ENCODE data around the gene ZCCHC8.

DNA sequence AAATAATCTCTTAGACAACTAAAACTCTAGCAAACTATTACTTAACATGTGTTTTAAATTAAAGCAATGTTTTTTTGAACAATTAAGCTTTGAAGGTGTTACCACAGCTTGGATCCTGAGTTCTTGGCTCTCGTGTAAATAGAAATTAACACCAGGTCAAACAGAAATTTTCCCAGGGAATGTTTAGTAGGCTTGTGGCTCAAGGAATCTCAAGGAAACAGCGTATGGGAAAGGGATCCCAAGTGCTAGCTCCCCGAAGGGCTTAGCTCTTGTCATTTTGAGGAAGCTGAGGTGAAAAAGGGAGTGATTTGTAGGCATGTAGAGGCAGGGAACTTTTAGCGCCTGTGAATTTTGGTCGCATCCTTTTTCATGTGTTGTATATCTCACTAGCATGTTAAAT is 37.8 kb upstream of the ZCCHC8 start:
- TF ChIP-seq, protein P1, sequence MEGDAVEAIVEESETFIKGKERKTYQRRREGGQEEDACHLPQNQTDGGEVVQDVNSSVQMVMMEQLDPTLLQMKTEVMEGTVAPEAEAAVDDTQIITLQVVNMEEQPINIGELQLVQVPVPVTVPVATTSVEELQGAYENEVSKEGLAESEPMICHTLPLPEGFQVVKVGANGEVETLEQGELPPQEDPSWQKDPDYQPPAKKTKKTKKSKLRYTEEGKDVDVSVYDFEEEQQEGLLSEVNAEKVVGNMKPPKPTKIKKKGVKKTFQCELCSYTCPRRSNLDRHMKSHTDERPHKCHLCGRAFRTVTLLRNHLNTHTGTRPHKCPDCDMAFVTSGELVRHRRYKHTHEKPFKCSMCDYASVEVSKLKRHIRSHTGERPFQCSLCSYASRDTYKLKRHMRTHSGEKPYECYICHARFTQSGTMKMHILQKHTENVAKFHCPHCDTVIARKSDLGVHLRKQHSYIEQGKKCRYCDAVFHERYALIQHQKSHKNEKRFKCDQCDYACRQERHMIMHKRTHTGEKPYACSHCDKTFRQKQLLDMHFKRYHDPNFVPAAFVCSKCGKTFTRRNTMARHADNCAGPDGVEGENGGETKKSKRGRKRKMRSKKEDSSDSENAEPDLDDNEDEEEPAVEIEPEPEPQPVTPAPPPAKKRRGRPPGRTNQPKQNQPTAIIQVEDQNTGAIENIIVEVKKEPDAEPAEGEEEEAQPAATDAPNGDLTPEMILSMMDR (IDR thresholded peaks at IDR 0.05; ENCODE audit: low read depth, low read length) = no peak
- TF ChIP-seq EZH2phosphoT487 (IDR thresholded peaks at IDR 0.05; ENCODE audit: low read depth) = no peak

Measured in OCI-LY3 (cell line).